Measurements from ENCODE around the gene GNAZ.

DNA sequence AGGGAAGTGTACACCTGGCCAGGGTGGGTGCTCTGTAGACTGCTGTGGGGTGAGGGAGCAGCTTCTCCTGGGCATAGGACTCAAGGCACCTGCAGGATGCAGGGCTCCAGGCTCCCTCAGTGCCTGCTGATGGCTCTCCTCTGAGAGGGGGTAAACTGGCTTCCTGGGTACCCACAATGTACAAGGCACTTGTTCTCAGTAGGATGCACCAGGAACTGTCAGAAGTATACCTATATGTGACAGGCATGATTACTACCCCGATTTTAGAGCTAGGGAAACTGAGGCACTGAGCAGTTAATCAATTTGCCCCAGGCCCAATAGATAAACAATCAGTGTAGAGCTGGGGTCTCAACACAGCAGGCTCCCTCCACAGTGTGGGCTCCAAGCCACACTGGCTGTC is 31.4 kb upstream of the GNAZ start:
- no peak for TF ChIP-seq POU2F2 (IDR thresholded peaks at IDR 0.05; ENCODE audit: low read depth, low read length)
- TF ChIP-seq POLR2A (IDR thresholded peaks at IDR 0.05; ENCODE audit: low read depth, low read length), result no peak
- no peak for TF ChIP-seq POLR2AphosphoS5 (IDR thresholded peaks at IDR 0.05; ENCODE audit: low read depth, low read length)

Measured in GM12891 (cell line).